Measurements from ENCODE around the gene SYNE1.

GRCh38 chr6:152155792-152156191 lies 481.4 kb downstream of the SYNE1 start:
- no peak for TF ChIP-seq CTCF (IDR thresholded peaks at IDR 0.05; ENCODE audit: control extremely low read depth in 1 of 3, insufficient read depth in 1 of 3, low read depth in 1 of 3, low read length in 3 of 3)
- no peak for TF ChIP-seq POLR2AphosphoS5 (IDR thresholded peaks at IDR 0.05; ENCODE audit: low read depth, low read length)

All from H1 (cell line).